ENCODE measurements around the gene KLK2. TPM values are rescaled to one million over a fixed set of nuclear protein-coding genes. Genes with fewer than 3 reads are reported as not detected.

Gene KLK2
- total RNA-seq, 4 donors from 2014 or later = 3.8 TPM; not detected in 3

GRCh38 chr19:50833802-50834167 is 39.5 kb upstream of the KLK2 start:
- WGBS, 2 donors (ENCODE audit: low coverage in 1 of 2) = 90 to 96% methylated on average over 6 of the region's 6 CpGs
- Histone ChIP-seq H3K27ac (no peak overlapping the region), H3K36me3 (no peaks in the 10 kb centered on the region), H3K9me3 (no peaks in the 10 kb centered on the region), H3K4me1 (peaks cover 0 to 23% (median 18%) of the 10 kb centered on the region in 4 donors), H3K27me3 (peaks cover 25% of the 10 kb centered on the region), H3K4me3 (no peak overlapping the region)
- DNase-seq = no peak
- TF ChIP-seq CTCF (IDR thresholded peaks at IDR 0.05) (no peak), EP300 (IDR thresholded peaks at IDR 0.05; ENCODE audit: low read depth) (no peak), POLR2A (IDR thresholded peaks at IDR 0.05) (no peak), POLR2AphosphoS5 (IDR thresholded peaks at IDR 0.05) (no peak)
- in situ Hi-C loops (cut with MboI; ENCODE audit: low pct_ligation_motif_present in 1 of 4, low pct_unique_long_range_greater_than_20kb in 1 of 4, low sequenced_read_pairs in 3 of 4) = no loop called here
- intact Hi-C loops (cut with DNase I; ENCODE audit: low total_unique reads) = no loop called here

GRCh38 chr19:50835103-50835784 is 38.0 kb upstream of the KLK2 start:
- Histone ChIP-seq H3K4me3 (peak overlapping the region; percentile 31 to 67 (median 44)), H3K36me3 (no peaks in the 10 kb centered on the region), H3K4me1 (peaks cover 0 to 23% (median 18%) of the 10 kb centered on the region in 4 donors), H3K9me3 (no peaks in the 10 kb centered on the region), H3K27me3 (peaks cover 25% of the 10 kb centered on the region), H3K27ac (peak overlapping the region; percentile 56 to 73 (median 68))
- intact Hi-C loops (cut with DNase I; ENCODE audit: low total_unique reads) = no loop called here
- 26% methylated on average over 13 of the region's 13 CpGs; no CpG with 5 or more reads in 1 of the 2 donors for WGBS, 2 donors (ENCODE audit: low coverage in 1 of 2)
- in situ Hi-C loops (cut with MboI; ENCODE audit: low pct_ligation_motif_present in 1 of 4, low pct_unique_long_range_greater_than_20kb in 1 of 4, low sequenced_read_pairs in 3 of 4) = no loop called here
- TF ChIP-seq POLR2A (IDR thresholded peaks at IDR 0.05) (no peak), POLR2AphosphoS5 (IDR thresholded peaks at IDR 0.05) (no peak), EP300 (IDR thresholded peaks at IDR 0.05; ENCODE audit: low read depth) (no peak), CTCF (IDR thresholded peaks at IDR 0.05) (no peak)
- peak; percentile 54 for DNase-seq

- Histone ChIP-seq H3K4me1 (peaks cover 0 to 23% (median 18%) of the 10 kb centered on the region in 4 donors), H3K4me3 (peak overlapping the region; percentile 31 to 67 (median 44)), H3K27me3 (peaks cover 25% of the 10 kb centered on the region), H3K27ac (peak overlapping the region; percentile 56 to 73 (median 68)), H3K9me3 (no peaks in the 10 kb centered on the region), H3K36me3 (no peaks in the 10 kb centered on the region)
- intact Hi-C loops (cut with DNase I; ENCODE audit: low total_unique reads) (no loop called here), in situ Hi-C loops (cut with MboI; ENCODE audit: low pct_ligation_motif_present in 1 of 4, low pct_unique_long_range_greater_than_20kb in 1 of 4, low sequenced_read_pairs in 3 of 4) (no loop called here)
- no peak for TF ChIP-seq EP300 (IDR thresholded peaks at IDR 0.05; ENCODE audit: low read depth)
- peak; percentile 57 to 90 (median 85) for TF ChIP-seq POLR2AphosphoS5 (IDR thresholded peaks at IDR 0.05)
- TF ChIP-seq POLR2A (IDR thresholded peaks at IDR 0.05) = peak; percentile 82
- peak; percentile 89 for DNase-seq
- 2 to 3% methylated on average over 11 to 53 of the region's 67 CpGs for WGBS, 2 donors (ENCODE audit: low coverage in 1 of 2)
Measured at GRCh38 chr19:50835785-50836542, 37.3 kb upstream of the KLK2 start.

GRCh38 chr19:50836543-50837195 is 36.6 kb upstream of the KLK2 start:
- Histone ChIP-seq H3K27ac (peak overlapping the region in 3 of 4 donors; percentile 66 to 73 (median 70)), H3K36me3 (no peaks in the 10 kb centered on the region), H3K27me3 (peaks cover 25% of the 10 kb centered on the region), H3K4me1 (peaks cover 0 to 23% (median 18%) of the 10 kb centered on the region in 4 donors), H3K4me3 (peak overlapping the region in 2 of 4 donors; percentile 48 to 67), H3K9me3 (no peaks in the 10 kb centered on the region)
- intact Hi-C loops (cut with DNase I; ENCODE audit: low total_unique reads) = no loop called here
- TF ChIP-seq EP300 (IDR thresholded peaks at IDR 0.05; ENCODE audit: low read depth) = no peak
- no peak for TF ChIP-seq POLR2AphosphoS5 (IDR thresholded peaks at IDR 0.05)
- no peak for TF ChIP-seq CTCF (IDR thresholded peaks at IDR 0.05)
- no peak for TF ChIP-seq POLR2A (IDR thresholded peaks at IDR 0.05)
- 40% methylated on average over 18 of the region's 19 CpGs; no CpG with 5 or more reads in 1 of the 2 donors for WGBS, 2 donors (ENCODE audit: low coverage in 1 of 2)
- in situ Hi-C loops (cut with MboI; ENCODE audit: low pct_ligation_motif_present in 1 of 4, low pct_unique_long_range_greater_than_20kb in 1 of 4, low sequenced_read_pairs in 3 of 4) = no loop called here
- DNase-seq = peak; percentile 17

Measured in transverse colon (tissue), 4 donors.